ENCODE results near the gene MYCN. TPM values are rescaled to one million over a fixed set of nuclear protein-coding genes. Genes with fewer than 3 reads are reported as not detected.
"Not testable (repeated sequence)": the region's sequence is repeated elsewhere in the genome, so short reads cannot be mapped to it uniquely, and the experiment has no call there.

MYCN gene
- total and polyA plus RNA-seq, 2 donors (not counting 1 experiment from before 2014, with no cell fraction given), result not detected

- no peaks in the 10 kb centered on the region for H3K9me3 ChIP-seq (ENCODE audit: control insufficient read depth, insufficient read depth, low read depth, low read length)
- H3K27ac ChIP-seq (ENCODE audit: insufficient read depth, low read length), result no peak overlapping the region
- DNase-seq (ENCODE audit: low read depth in 2 of 2), result no peak
- H3K4me1 ChIP-seq (ENCODE audit: control insufficient read depth, extremely low read depth, insufficient read depth, low read length), result no peaks in the 10 kb centered on the region
- no peak overlapping the region for H2AFZ ChIP-seq (ENCODE audit: low read length)
- no peaks in the 10 kb centered on the region for H4K20me1 ChIP-seq (ENCODE audit: control insufficient read depth, extremely low read depth, insufficient read depth, low read length)
- H3K9ac ChIP-seq (ENCODE audit: insufficient read depth, low read length), result no peak overlapping the region
- no peaks in the 10 kb centered on the region for H3K27me3 ChIP-seq (ENCODE audit: control insufficient read depth, insufficient read depth, low read length)
- no peaks in the 10 kb centered on the region for H3K79me2 ChIP-seq (ENCODE audit: control insufficient read depth, insufficient read depth, low read length)
- no peaks in the 10 kb centered on the region for H3K36me3 ChIP-seq (ENCODE audit: control insufficient read depth, insufficient read depth, low read length)
- TF ChIP-seq, protein P1, sequence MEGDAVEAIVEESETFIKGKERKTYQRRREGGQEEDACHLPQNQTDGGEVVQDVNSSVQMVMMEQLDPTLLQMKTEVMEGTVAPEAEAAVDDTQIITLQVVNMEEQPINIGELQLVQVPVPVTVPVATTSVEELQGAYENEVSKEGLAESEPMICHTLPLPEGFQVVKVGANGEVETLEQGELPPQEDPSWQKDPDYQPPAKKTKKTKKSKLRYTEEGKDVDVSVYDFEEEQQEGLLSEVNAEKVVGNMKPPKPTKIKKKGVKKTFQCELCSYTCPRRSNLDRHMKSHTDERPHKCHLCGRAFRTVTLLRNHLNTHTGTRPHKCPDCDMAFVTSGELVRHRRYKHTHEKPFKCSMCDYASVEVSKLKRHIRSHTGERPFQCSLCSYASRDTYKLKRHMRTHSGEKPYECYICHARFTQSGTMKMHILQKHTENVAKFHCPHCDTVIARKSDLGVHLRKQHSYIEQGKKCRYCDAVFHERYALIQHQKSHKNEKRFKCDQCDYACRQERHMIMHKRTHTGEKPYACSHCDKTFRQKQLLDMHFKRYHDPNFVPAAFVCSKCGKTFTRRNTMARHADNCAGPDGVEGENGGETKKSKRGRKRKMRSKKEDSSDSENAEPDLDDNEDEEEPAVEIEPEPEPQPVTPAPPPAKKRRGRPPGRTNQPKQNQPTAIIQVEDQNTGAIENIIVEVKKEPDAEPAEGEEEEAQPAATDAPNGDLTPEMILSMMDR (conservative IDR thresholded peaks at IDR 0.05 in 1 of 2, IDR thresholded peaks at IDR 0.05 in 1 of 2; ENCODE audit: low read depth in 1 of 2, low read length in 2 of 2), result no peak
- no peak for TF ChIP-seq EZH2 (IDR thresholded peaks at IDR 0.05; ENCODE audit: low read length, missing control alignments)
- H3K4me2 ChIP-seq (ENCODE audit: extremely low read depth, insufficient read depth, low read length), result no peak overlapping the region
- H3K4me3 ChIP-seq (replicated peaks in 1 of 4; ENCODE audit: control extremely low read depth in 1 of 4, insufficient read depth in 1 of 4, low read depth in 3 of 4, low read length in 4 of 4), result no peak overlapping the region
These were observed 30.6 kb upstream of the MYCN start for GRCh38 chr2:15909736-15910135.

GRCh38 chr2:15911270-15911669 lies 29.1 kb upstream of the MYCN start:
- not testable (repeated sequence) for H3K9ac ChIP-seq (ENCODE audit: insufficient read depth, low read length); H4K20me1 ChIP-seq (ENCODE audit: control insufficient read depth, extremely low read depth, insufficient read depth, low read length); H3K27ac ChIP-seq (ENCODE audit: insufficient read depth, low read length); H3K9me3 ChIP-seq (ENCODE audit: control insufficient read depth, insufficient read depth, low read depth, low read length); H2AFZ ChIP-seq (ENCODE audit: low read length); H3K4me2 ChIP-seq (ENCODE audit: extremely low read depth, insufficient read depth, low read length); H3K4me3 ChIP-seq (replicated peaks in 1 of 4; ENCODE audit: control extremely low read depth in 1 of 4, insufficient read depth in 1 of 4, low read depth in 3 of 4, low read length in 4 of 4); H3K79me2 ChIP-seq (ENCODE audit: control insufficient read depth, insufficient read depth, low read length); H3K36me3 ChIP-seq (ENCODE audit: control insufficient read depth, insufficient read depth, low read length); H3K4me1 ChIP-seq (ENCODE audit: control insufficient read depth, extremely low read depth, insufficient read depth, low read length); DNase-seq (ENCODE audit: low read depth in 2 of 2); H3K27me3 ChIP-seq (ENCODE audit: control insufficient read depth, insufficient read depth, low read length)

DNA sequence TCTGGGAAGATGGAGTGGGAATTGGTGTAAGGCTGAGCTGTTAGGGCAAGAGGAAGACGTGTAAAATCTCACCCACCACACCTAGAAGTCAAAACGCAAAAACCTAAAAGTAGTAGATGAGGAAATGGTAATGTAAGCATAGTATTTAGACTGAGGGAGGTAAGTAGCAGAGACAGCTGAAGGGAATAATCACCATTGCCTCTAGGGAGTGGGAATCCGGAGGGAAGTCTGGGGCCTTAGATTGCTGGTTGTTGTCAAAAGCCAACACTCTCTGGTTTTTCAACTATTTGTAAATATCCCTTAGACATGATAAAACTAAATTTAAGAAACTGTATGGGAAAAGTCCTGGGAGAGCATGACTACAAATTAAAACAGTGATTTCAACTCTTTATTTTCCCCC lies 28.7 kb upstream of the MYCN start:
- Histone ChIP-seq H3K27ac (ENCODE audit: insufficient read depth, low read length) (no peak overlapping the region), H3K4me2 (ENCODE audit: extremely low read depth, insufficient read depth, low read length) (no peak overlapping the region), H2AFZ (ENCODE audit: low read length) (no peak overlapping the region), H3K9me3 (ENCODE audit: control insufficient read depth, insufficient read depth, low read depth, low read length) (no peaks in the 10 kb centered on the region), H4K20me1 (ENCODE audit: control insufficient read depth, extremely low read depth, insufficient read depth, low read length) (no peaks in the 10 kb centered on the region), H3K4me1 (ENCODE audit: control insufficient read depth, extremely low read depth, insufficient read depth, low read length) (no peaks in the 10 kb centered on the region), H3K4me3 (replicated peaks in 1 of 4; ENCODE audit: control extremely low read depth in 1 of 4, insufficient read depth in 1 of 4, low read depth in 3 of 4, low read length in 4 of 4) (no peak overlapping the region), H3K9ac (ENCODE audit: insufficient read depth, low read length) (no peak overlapping the region), H3K79me2 (ENCODE audit: control insufficient read depth, insufficient read depth, low read length) (no peaks in the 10 kb centered on the region), H3K36me3 (ENCODE audit: control insufficient read depth, insufficient read depth, low read length) (no peaks in the 10 kb centered on the region), H3K27me3 (ENCODE audit: control insufficient read depth, insufficient read depth, low read length) (no peaks in the 10 kb centered on the region)
- DNase-seq (ENCODE audit: low read depth in 2 of 2), result no peak
- TF ChIP-seq EZH2 (IDR thresholded peaks at IDR 0.05; ENCODE audit: low read length, missing control alignments), result no peak
- TF ChIP-seq, protein P1 (conservative IDR thresholded peaks at IDR 0.05 in 1 of 2, IDR thresholded peaks at IDR 0.05 in 1 of 2; ENCODE audit: low read depth in 1 of 2, low read length in 2 of 2), result no peak

Measured in fibroblast of lung (primary cell).